Fibroblast of pulmonary artery (primary cell): ENCODE data around the gene AAMP.

Source experiments
- DNase-seq: peaks from one replicate; pipeline ENCODE4 v3.0.0-alpha.2; 2010; ENCODE audit warnings: low read depth
- H3K4me3 ChIP-seq: replicated peaks from 2 replicates; pipeline ENCODE4 v1.5.1; 2011; ENCODE audit warnings: low read depth, mild to moderate bottlenecking, control low read depth, low read length, moderate library complexity
- TF ChIP-seq, protein P1 (sequence below): IDR thresholded peaks from 2 replicates; pipeline ENCODE4 v1.5.1; 2011; ENCODE audit warnings: mild to moderate bottlenecking, control low read depth, low read length, inconsistent platforms; ENCODE audit errors: missing control alignments

AAMP gene

DNA sequence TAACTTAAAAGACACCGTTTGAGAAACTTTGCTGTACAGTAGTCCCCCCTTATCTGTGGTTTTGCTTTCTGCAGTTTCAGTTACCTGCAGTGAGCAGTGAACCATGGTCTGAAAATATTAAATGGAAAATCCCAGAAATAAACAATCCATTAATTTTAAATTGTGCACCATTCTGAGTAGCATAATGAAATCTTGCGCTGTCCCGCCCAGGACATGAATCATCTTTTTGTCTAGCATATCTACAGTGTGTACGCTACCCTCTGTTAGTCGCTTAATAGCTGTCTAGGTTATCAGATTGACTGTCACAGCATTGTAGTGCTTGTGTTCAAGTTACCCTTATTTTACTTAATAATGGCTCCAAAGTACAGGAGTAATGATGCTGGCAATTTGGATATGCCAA, 46.9 kb downstream of the AAMP start:
- H3K4me3 ChIP-seq: no peak overlapping the region
- TF ChIP-seq, protein P1, sequence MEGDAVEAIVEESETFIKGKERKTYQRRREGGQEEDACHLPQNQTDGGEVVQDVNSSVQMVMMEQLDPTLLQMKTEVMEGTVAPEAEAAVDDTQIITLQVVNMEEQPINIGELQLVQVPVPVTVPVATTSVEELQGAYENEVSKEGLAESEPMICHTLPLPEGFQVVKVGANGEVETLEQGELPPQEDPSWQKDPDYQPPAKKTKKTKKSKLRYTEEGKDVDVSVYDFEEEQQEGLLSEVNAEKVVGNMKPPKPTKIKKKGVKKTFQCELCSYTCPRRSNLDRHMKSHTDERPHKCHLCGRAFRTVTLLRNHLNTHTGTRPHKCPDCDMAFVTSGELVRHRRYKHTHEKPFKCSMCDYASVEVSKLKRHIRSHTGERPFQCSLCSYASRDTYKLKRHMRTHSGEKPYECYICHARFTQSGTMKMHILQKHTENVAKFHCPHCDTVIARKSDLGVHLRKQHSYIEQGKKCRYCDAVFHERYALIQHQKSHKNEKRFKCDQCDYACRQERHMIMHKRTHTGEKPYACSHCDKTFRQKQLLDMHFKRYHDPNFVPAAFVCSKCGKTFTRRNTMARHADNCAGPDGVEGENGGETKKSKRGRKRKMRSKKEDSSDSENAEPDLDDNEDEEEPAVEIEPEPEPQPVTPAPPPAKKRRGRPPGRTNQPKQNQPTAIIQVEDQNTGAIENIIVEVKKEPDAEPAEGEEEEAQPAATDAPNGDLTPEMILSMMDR: no peak
- peak; percentile 39 for DNase-seq

DNA sequence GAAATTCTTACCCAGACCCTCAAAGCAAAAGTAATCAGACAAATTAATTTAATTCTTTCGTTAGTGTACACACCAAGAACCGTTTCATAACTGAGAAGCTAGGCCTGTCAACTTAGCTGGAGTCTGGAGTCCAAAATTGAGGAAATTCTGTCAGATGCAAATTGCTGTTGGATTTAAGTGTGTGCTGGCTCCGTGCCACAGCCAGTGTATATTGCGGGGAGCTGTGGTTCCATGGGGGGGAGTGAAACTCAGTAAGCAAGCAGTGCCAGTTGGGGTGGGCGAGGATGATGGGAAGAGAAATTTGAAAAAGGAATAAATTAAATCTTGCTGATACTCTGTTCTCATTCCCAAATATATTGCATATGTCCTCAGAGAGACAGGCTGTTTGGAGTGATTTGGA, 48.9 kb downstream of the AAMP start:
- H3K4me3 ChIP-seq: no peak overlapping the region
- no peak for DNase-seq
- TF ChIP-seq, protein P1: no peak

DNA sequence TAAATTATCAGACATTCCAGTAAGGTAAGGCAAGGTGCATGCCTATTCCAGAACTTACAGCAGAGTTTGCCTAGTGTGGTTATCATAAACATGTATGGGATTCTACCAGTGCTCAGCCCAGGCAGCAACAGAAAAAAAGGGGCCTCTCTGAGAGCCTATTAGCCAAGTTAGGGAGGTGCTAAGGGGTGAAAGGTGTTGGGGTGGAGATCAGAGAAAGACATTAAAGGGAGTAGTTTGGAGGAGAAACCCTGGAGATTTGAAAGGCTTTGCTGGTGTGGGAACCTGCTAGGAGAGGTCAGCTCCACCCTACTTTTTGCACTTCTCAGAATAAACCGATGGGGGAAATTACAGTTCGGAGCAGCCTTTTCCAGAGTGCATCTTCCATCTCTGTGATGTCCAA, 50.0 kb downstream of the AAMP start:
- TF ChIP-seq, protein P1: no peak
- H3K4me3 ChIP-seq: peak overlapping the region; percentile 8
- DNase-seq: no peak

DNA sequence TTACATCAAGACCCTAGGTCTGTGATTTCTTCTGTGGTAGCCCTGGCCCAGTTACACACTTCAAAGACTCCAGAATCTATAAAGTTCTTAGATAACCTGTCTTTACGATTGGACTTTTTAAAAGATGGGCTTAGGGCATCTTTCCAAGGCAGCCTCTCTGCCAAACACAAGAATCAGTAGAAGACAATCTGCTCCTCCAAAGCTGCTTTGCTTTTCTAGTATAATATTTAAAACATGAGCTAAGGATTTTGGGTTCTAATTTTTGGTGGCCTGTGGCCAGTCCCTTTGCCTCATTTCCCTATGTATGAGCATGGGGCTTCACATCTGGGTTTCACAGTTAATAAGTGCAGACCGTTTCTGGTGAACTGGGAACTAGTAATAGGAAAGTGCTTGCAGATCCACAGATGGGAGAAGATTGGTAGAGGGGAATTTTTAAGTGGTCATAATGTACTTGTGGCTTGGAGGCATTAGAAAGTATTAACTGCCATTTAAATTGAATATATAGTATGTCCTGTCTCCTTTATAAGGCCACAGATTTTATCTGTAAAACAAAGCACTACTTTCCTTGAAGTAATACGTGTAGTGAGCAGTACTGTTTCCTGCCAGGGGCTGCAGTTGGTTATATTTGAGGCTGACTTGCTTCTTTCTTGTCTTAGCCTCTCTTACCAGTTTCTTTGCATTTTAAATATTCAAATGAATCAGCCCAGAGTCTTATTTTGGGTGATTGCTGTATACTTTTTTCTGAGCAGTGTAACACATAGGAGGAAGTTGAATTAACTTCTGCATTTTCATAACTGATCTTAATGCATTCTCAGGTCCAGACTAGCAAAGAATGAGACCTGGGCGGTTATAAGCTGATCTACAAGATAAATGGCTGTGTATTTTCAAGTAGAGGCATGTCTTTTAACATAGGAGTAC, 51.4 kb downstream of the AAMP start:
- H3K4me3 ChIP-seq: peak overlapping the region; percentile 96
- DNase-seq: no peak
- TF ChIP-seq, protein P1: no peak

DNA sequence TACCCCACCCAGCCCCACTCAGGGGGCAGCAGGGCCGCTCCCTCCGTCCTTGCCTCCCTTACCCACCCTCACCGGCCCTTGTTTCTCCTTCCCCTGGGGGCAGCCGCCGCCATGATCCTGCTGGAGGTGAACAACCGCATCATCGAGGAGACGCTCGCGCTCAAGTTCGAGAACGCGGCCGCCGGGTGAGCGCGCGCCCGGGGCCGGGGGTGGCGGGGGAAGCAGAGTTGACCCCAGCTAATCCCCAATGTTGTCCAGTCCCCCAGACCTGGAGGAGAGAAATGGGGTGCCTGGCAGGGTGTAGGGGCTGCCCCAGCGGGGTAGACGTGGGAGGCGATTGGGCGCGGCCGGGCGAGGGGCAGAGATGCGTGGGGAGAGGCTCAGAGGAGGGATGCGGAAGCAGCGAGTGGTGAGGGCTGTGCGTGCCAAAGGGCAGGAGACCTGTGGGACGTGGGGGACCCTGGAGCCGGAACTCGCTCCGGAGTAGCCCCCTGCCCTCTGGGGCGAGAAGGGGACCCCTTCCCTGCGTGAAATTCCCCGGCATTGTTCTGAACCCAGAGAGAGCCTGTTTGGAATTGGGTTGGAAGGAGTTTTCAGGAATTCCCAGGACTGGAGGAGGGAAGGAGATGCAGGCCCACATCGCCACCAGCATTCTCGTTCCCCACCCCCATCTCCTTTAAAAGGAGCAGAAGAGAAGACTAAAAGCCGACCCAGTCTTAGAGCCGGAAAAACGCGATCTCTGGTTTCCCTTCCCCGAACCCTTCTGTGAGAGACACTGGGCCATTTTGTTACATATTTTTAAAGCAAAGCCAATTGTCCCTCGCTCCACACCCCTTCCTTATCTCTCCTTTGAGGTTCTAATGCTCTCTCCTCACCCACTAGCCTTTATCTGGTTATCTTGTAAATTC, 52.3 kb downstream of the AAMP start:
- DNase-seq: peak; percentile 44
- peak overlapping the region; percentile 96 for H3K4me3 ChIP-seq
- TF ChIP-seq, protein P1: no peak

DNA sequence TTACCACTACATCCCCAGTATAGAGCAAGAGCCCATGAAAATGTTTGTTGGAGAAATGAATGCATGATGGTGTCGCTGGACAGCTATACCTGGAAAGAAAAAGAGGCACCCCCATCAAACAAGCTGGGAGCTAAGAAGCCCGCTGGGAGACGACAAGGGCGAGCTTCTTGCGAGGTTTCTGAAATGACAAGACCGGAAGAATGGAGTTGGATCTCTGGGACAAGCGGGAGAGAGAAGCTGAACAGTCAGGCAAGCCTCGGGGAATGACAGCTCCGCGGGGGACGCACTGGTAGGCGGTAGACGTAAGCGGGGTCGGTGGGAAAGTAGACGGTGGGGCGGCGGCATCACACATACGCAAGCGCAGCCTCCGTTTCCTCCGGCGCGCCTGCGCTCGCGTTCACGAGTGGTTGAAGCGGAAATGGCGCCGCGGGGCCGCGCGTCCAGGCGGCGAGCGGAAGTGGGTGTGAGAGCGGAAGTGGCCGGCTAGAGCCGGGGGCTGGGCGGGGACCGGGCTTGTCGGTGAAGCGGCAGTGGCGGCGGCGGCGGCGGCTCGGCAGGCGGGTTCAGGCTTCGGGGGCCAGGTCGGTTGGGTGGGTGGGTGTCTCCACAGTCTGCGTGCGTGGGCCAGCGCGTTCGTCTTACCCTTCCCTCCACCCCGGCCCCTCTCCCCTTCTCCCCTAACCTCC, 53.1 kb downstream of the AAMP start, which contains the start of gene ARPC2:
Gene ARPC2 (plus strand): TSS at position 516 of the 686 bp plus-strand sequence. CDS start 282 bp downstream, outside the sequence.
- DNase-seq: peak; percentile 97
- TF ChIP-seq, protein P1: no peak

More for the DNA sequence above, 53.1 kb downstream of the AAMP start, which contains the start of gene ARPC2:
- H3K4me3 ChIP-seq: peak within 1 kb of the TSS; percentile 96
